Mucosa of rectum (tissue), 2 donors: Measurements from ENCODE around the gene EML6.

Experiments used
- H3K27ac ChIP-seq, 2 donors: one replicate each; pipeline ENCODE4 v1.7.0; 2013; ENCODE audit warnings: inconsistent platforms in 2 of 2, low read depth in 2 of 2, low read length in 2 of 2
- H3K27me3 ChIP-seq, 2 donors: one replicate each; pipeline ENCODE4 v1.7.0; 2013; ENCODE audit warnings: low read length in 2 of 2; ENCODE audit not compliant: control insufficient read depth in 2 of 2, insufficient read depth in 2 of 2
- H3K36me3 ChIP-seq, 2 donors: one replicate each; pipeline ENCODE4 v1.7.0; 2013; ENCODE audit warnings: low read length in 2 of 2; ENCODE audit not compliant: control insufficient read depth in 2 of 2, insufficient read depth in 2 of 2
- H3K4me1 ChIP-seq, 2 donors: one replicate each; pipeline ENCODE4 v1.7.0; 2013; ENCODE audit warnings: low read length in 2 of 2, mild to moderate bottlenecking in 1 of 2; ENCODE audit not compliant: control insufficient read depth in 2 of 2, insufficient read depth in 2 of 2
- H3K4me3 ChIP-seq, 2 donors: one replicate each; pipeline ENCODE4 v1.7.0; 2013; ENCODE audit warnings: low read length in 2 of 2
- H3K9ac ChIP-seq, 2 donors: one replicate each; pipeline ENCODE4 v1.7.0; 2013; ENCODE audit warnings: low read length in 2 of 2, low read depth in 1 of 2, mild to moderate bottlenecking in 1 of 2
- H3K9me3 ChIP-seq, 2 donors: one replicate each; pipeline ENCODE4 v1.7.0; 2013; ENCODE audit warnings: low read length in 2 of 2; ENCODE audit not compliant: control insufficient read depth in 2 of 2
- donor health status: healthy.
- donor health status: Normal muscosa, but diverticular disease.

Gene EML6

DNA sequence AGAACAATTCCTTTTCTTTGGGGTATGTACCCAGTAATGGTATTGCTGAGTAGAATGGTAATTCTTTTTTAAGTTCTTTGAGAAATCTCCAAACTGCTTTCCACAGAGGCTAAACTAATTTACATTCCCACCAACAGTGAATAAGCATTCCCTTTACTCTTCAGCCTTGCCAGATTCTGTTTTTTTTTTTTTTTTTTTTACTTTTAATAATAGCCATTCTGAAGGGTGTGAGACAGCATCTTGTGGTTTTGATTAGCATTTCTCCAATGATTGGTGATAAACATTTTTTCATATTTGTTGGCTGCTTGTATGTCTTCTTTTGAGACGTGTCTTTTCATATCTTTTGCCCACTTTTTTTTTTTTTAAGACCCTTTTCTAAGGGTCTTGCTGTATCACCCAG is 189.4 kb downstream of the EML6 start:
- Histone ChIP-seq H3K4me3 (no peak overlapping the region), H3K9ac (no peak overlapping the region), H3K27ac (no peak overlapping the region)

DNA sequence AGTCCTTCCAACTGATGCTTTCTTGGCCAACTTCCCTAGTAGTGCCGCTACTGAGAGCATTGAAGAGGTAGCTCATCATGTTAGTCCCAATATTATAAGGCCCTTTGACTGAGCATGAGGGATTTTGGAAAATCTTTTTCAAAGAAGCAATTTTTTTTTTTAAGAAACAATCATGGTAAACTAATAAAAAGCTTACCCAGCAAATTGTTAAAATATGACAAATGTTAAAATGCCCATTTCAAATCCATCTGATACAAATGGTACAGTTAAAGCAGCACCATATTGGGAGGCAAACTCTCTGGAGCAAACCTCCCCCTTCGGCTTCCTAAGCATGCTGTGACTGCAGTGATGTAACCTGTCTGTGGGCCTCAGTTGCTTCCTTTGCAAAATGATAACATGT is 191.2 kb downstream of the EML6 start:
- H3K4me3 ChIP-seq: no peak overlapping the region
- no peaks in the 10 kb centered on the region for H3K4me1 ChIP-seq
- no peaks in the 10 kb centered on the region for H3K27me3 ChIP-seq
- H3K36me3 ChIP-seq: no peaks in the 10 kb centered on the region
- no peak overlapping the region for H3K9ac ChIP-seq
- H3K9me3 ChIP-seq: no peaks in the 10 kb centered on the region
- H3K27ac ChIP-seq: no peak overlapping the region

More for the DNA sequence above, 189.4 kb downstream of the EML6 start:
- H3K9me3 ChIP-seq: no peaks in the 10 kb centered on the region
- no peaks in the 10 kb centered on the region for H3K36me3 ChIP-seq
- no peaks in the 10 kb centered on the region for H3K4me1 ChIP-seq
- no peaks in the 10 kb centered on the region for H3K27me3 ChIP-seq

DNA sequence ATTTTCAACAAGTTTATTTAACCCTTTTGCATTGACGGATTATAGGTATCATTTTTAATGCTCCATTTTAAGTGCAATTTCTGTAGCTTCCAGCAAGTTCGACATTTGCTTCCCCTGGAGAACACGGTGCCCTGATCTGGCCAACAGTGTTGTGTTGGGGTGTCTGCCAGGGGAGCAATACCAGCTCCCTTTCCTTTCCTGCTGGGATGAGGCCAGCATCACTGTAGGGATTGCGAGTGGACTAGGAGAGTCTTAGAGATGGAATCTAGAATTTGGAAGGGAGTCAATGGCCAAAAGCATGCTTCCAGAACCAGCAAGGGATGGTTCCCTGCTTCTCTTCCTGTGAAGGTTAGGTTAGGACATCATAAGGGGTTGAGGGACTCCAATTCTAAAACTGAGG is 191.6 kb downstream of the EML6 start:
- H3K4me1 ChIP-seq: no peaks in the 10 kb centered on the region
- H3K9me3 ChIP-seq: no peaks in the 10 kb centered on the region
- H3K4me3 ChIP-seq: no peak overlapping the region
- no peak overlapping the region for H3K9ac ChIP-seq
- H3K27ac ChIP-seq: no peak overlapping the region
- no peaks in the 10 kb centered on the region for H3K27me3 ChIP-seq
- H3K36me3 ChIP-seq: no peaks in the 10 kb centered on the region

DNA sequence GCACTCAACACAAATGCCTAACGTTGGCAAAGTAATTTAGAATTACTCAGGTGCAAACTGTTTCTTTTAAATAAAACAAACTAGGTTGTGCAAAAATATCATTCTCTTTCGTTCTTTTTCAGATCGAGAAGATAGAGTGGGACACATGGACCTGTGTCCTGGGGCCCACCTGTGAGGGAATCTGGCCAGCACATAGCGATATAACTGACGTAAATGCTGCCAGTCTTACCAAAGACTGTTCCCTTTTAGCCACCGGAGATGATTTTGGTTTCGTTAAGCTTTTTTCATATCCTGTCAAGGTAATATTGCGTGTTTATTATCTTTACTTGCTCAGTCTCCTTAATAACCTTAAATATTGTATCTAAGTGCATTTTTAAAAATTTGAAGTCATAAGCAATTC is 193.2 kb downstream of the EML6 start:
- Histone ChIP-seq H3K4me3 (no peak overlapping the region), H3K9ac (no peak overlapping the region), H3K4me1 (no peaks in the 10 kb centered on the region), H3K9me3 (no peaks in the 10 kb centered on the region), H3K27ac (no peak overlapping the region), H3K36me3 (no peaks in the 10 kb centered on the region), H3K27me3 (no peaks in the 10 kb centered on the region)

- H3K27me3 ChIP-seq: no peaks in the 10 kb centered on the region
- H3K9me3 ChIP-seq: no peaks in the 10 kb centered on the region
- H3K36me3 ChIP-seq: no peaks in the 10 kb centered on the region
- H3K4me3 ChIP-seq: no peak overlapping the region
- H3K4me1 ChIP-seq: no peaks in the 10 kb centered on the region
- no peak overlapping the region for H3K9ac ChIP-seq
- no peak overlapping the region for H3K27ac ChIP-seq
Measured at GRCh38 chr2:54918647-54919280, 195.3 kb downstream of the EML6 start.

- H3K9ac ChIP-seq: no peak overlapping the region
- no peaks in the 10 kb centered on the region for H3K27me3 ChIP-seq
- no peaks in the 10 kb centered on the region for H3K4me1 ChIP-seq
Measured at GRCh38 chr2:54920660-54921059, 197.2 kb downstream of the EML6 start.

DNA sequence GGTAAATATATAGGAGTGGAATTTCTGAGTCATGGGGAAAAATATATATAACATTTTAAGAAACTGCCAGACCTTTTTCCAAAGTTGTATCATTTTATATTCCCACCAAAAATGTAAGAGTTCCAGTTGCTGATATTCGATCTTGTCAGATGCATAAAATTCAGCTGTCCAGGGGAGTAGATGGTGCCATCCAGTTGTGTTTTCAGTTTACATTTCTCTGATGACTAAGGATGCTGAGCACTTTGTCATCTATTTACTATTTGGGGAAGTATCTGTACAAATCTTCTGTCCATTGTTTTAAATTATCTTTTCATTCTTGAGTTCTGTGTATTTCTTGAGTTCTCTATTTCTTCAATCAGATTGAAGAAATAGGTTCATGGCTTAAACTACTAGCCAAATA is 200.7 kb downstream of the EML6 start:
- Histone ChIP-seq H3K27ac (no peak overlapping the region), H3K4me3 (no peak overlapping the region), H3K4me1 (no peaks in the 10 kb centered on the region), H3K9ac (no peak overlapping the region), H3K9me3 (no peaks in the 10 kb centered on the region), H3K27me3 (no peaks in the 10 kb centered on the region), H3K36me3 (no peaks in the 10 kb centered on the region)

More at GRCh38 chr2:54920660-54921059, 197.2 kb downstream of the EML6 start:
- no peaks in the 10 kb centered on the region for H3K36me3 ChIP-seq
- H3K27ac ChIP-seq: no peak overlapping the region
- no peaks in the 10 kb centered on the region for H3K9me3 ChIP-seq
- H3K4me3 ChIP-seq: no peak overlapping the region

- H3K9ac ChIP-seq: no peak overlapping the region
- H3K27me3 ChIP-seq: no peaks in the 10 kb centered on the region
- no peaks in the 10 kb centered on the region for H3K36me3 ChIP-seq
- H3K4me3 ChIP-seq: no peak overlapping the region
- no peaks in the 10 kb centered on the region for H3K4me1 ChIP-seq
- no peak overlapping the region for H3K27ac ChIP-seq
- H3K9me3 ChIP-seq: no peaks in the 10 kb centered on the region
Measured at GRCh38 chr2:54925022-54925421, 201.6 kb downstream of the EML6 start.

DNA sequence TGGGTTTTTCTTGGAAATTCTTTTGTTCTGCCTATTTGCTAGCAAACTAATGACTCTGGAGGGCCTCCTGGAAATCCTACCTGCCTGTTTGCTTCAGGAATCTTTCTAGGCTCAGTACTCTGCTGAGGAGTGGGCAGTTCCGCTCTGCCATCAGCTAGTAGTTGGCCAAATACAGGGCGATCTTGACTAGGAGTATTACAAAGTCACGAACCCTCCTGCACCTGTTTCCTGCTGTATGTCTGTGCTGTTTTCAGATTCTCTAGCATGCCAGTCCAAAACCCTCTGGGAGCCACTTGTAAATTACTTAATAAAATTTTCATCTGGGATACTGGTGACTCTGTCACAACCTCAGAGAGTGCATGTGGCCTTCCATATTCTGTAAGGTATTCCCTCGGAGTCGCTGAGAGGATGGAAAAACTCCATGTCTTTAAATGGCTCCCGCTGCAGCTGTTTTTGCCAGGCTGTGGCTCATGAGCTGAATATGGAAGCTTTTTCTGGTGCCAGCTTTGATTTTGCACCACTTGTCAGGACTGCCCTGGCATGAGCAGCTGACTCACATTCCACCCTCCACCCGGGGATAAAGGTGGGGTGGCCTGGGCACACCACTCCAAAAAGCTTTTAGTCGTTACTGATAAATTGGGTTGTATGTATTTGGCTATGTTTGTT is 203.8 kb downstream of the EML6 start:
- H3K27me3 ChIP-seq: no peaks in the 10 kb centered on the region
- no peak overlapping the region for H3K9ac ChIP-seq
- H3K4me1 ChIP-seq: no peaks in the 10 kb centered on the region
- no peak overlapping the region for H3K27ac ChIP-seq
- H3K9me3 ChIP-seq: no peaks in the 10 kb centered on the region
- no peak overlapping the region for H3K4me3 ChIP-seq
- H3K36me3 ChIP-seq: no peaks in the 10 kb centered on the region

DNA sequence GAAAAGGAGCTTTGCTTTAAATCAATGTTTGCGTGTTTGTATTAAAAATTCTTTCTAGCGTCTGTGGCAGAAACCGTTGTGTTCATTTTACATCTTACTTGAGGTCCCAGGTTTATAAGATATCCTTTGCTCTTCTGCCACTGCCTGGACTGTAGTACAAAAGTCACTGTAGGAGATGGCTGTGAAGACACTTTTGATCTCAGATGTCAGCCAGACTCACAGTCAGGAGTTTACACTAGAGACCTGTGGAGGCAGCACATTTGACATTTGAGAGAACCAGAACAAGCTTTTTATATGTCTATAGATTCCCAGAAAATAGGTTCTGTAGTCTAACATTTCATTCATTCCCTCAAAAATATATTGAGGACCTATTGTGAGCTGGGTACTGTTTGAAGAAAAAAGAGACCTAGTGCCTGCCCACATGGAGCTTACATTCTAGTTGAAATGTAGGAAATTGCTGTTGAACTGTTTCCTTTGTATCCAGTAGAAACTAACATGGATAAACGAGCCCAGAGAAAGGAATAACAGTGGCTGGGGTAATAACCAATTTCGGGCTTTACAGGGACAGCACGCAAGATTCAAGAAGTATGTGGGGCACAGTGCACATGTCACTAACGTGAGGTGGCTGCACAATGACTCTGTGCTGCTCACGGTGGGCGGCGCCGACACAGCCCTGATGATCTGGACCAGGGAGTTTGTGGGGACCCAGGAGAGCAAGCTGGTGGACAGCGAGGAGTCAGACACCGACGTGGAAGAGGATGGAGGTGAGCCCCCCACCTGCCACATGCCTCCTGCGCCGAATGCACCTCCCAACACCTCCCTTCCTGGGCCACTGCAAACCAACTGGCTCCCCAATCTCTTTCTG is 204.5 kb downstream of the EML6 start:
- H3K9ac ChIP-seq: no peak overlapping the region
- no peaks in the 10 kb centered on the region for H3K4me1 ChIP-seq
- H3K9me3 ChIP-seq: no peaks in the 10 kb centered on the region
- H3K27me3 ChIP-seq: no peaks in the 10 kb centered on the region
- no peak overlapping the region for H3K4me3 ChIP-seq
- no peaks in the 10 kb centered on the region for H3K36me3 ChIP-seq
- no peak overlapping the region for H3K27ac ChIP-seq
